HL-60 (cell line): ENCODE results near the gene SRPX2.

Experiments used
- CTCF ChIP-seq: IDR thresholded peaks from one replicate; pipeline ENCODE4 v1.5.1; 2011; ENCODE audit warnings: low read length, control low read depth, inconsistent platforms; ENCODE audit not compliant: insufficient read depth
- REST ChIP-seq: IDR thresholded peaks from 2 replicates; pipeline ENCODE4 v1.6.1; 2012; ENCODE audit warnings: low read depth; ENCODE audit not compliant: insufficient replicate concordance
- SPI1 ChIP-seq: IDR thresholded peaks from 2 replicates; pipeline ENCODE4 v1.6.1; 2012; ENCODE audit warnings: low read depth, mild to moderate bottlenecking, borderline replicate concordance

- TF ChIP-seq CTCF (no peak), REST (no peak), SPI1 (no peak)
Observed at GRCh38 chrX:100609591-100609990, 34.4 kb upstream of the SRPX2 start.
